SU-DHL-6 (cell line): ENCODE measurements around the gene LGR6.

Source experiments
- CTCF ChIP-seq: fragments of 200-600 bp; sonication (generic); IDR thresholded peaks from one replicate; pipeline ENCODE4 v1.5.1; 2017; ENCODE audit warnings: antibody characterized with exemption, mild to moderate bottlenecking, low read length, moderate library complexity; ENCODE audit not compliant: insufficient read depth, poor library complexity, severe bottlenecking
- EZH2phosphoT487 ChIP-seq: fragments of 200-600 bp; sonication (generic), shearing (Covaris generic); conservative IDR thresholded peaks from 2 replicates; pipeline ENCODE4 v1.6.1; 2018; ENCODE audit warnings: mild to moderate bottlenecking, antibody characterized with exemption, low read length, moderate library complexity, mixed read lengths

- TF ChIP-seq CTCF (no peak), EZH2phosphoT487 (no peak)
Observed at GRCh38 chr1:202229376-202229775, 35.8 kb downstream of the LGR6 start.
